ENCODE data around the gene ING1.

- TF ChIP-seq GATA2 (IDR thresholded peaks at IDR 0.05; ENCODE audit: low read depth, low read length): no peak
- TF ChIP-seq GATA3 (IDR thresholded peaks at IDR 0.05; ENCODE audit: low read depth, low read length): no peak
Observed at GRCh38 chr13:110699148-110700145, 14.1 kb upstream of the ING1 start.

All from SH-SY5Y (cell line).